ENCODE measurements around the gene DNAH3.

- TF ChIP-seq POLR2A (IDR thresholded peaks at IDR 0.05; ENCODE audit: low read depth, low read length) (no peak), POLR2AphosphoS5 (IDR thresholded peaks at IDR 0.05; ENCODE audit: low read depth, low read length) (no peak), TAF1 (IDR thresholded peaks at IDR 0.05; ENCODE audit: borderline replicate concordance, low read depth, low read length) (no peak)
Observed at GRCh38 chr16:21197112-21197511, 46.5 kb upstream of the DNAH3 start.
